Measurements from ENCODE around the gene SCN8A. TPM values are rescaled to one million over a fixed set of nuclear protein-coding genes. Genes with fewer than 3 reads are reported as not detected.

The SCN8A gene
- polyA plus RNA-seq, 1 experiment, result 9.6 TPM

DNA sequence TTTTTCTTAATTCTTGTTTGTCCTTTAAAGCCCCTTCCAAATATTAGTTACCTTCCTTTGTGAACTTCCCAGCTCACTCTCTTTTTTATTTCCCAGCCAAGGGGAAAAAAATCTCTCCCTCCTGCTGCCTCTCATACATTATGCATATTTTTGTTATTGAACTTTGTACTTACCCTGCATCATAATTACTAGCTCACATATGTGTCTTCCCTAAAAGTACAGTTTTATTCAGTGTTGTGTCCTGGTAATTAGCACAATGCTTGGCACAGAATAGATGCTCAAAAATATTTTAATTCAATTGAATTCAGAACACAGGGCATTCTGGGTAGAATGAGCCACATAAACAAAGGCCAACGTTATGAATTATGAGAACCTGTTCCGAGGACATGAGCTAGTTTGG lies 91.9 kb downstream of the SCN8A start:
- TF ChIP-seq, protein P1, sequence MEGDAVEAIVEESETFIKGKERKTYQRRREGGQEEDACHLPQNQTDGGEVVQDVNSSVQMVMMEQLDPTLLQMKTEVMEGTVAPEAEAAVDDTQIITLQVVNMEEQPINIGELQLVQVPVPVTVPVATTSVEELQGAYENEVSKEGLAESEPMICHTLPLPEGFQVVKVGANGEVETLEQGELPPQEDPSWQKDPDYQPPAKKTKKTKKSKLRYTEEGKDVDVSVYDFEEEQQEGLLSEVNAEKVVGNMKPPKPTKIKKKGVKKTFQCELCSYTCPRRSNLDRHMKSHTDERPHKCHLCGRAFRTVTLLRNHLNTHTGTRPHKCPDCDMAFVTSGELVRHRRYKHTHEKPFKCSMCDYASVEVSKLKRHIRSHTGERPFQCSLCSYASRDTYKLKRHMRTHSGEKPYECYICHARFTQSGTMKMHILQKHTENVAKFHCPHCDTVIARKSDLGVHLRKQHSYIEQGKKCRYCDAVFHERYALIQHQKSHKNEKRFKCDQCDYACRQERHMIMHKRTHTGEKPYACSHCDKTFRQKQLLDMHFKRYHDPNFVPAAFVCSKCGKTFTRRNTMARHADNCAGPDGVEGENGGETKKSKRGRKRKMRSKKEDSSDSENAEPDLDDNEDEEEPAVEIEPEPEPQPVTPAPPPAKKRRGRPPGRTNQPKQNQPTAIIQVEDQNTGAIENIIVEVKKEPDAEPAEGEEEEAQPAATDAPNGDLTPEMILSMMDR (IDR thresholded peaks at IDR 0.05; ENCODE audit: low read depth, low read length), result no peak
- H3K27ac ChIP-seq (ENCODE audit: low read depth, low read length), result no peak overlapping the region
- CTCF ChIA-PET, result interaction anchor here (1.2 kb wide), 1 partner anchor 9 kb away, joined by 5 read pairs; no protein-coding TSS in a partner anchor
- POLR2A ChIA-PET, result no interaction called here
- no peak overlapping the region for H3K4me3 ChIP-seq (ENCODE audit: low read depth, low read length)
- no peak for DNase-seq (ENCODE audit: low read depth, low spot score)
- H3K27me3 ChIP-seq (ENCODE audit: control insufficient read depth, insufficient read depth, low read length), result no peaks in the 10 kb centered on the region
- no peaks in the 10 kb centered on the region for H3K9me3 ChIP-seq (ENCODE audit: control insufficient read depth, insufficient read depth, low read length)

DNA sequence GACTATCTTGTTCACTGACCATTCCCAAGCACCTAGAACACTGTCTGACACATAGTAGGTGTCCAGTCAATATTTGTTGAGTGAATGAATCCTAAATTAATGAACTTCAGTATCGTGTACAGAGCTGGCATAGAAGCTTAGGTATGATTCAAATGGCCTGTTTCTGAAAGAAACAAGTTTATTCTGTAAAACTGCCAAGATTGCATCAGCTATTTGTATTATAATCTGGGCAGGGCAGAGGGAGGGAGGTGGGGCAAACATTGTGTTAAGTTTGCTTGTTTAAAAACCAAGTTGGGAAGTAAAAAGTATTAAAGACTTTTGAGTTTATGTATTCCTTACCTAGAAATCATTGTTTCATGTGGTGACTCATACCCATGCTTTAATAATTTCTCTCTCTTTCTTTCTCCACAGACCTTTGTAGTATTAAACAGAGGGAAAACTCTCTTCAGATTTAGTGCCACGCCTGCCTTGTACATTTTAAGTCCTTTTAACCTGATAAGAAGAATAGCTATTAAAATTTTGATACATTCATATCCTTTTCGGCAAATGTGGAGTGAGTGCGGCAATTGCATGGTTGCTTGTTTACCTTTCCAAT lies 92.8 kb downstream of the SCN8A start:
- Histone ChIP-seq H3K27ac (ENCODE audit: low read depth, low read length) (no peak overlapping the region), H3K27me3 (ENCODE audit: control insufficient read depth, insufficient read depth, low read length) (no peaks in the 10 kb centered on the region), H3K9me3 (ENCODE audit: control insufficient read depth, insufficient read depth, low read length) (no peaks in the 10 kb centered on the region), H3K4me3 (ENCODE audit: low read depth, low read length) (no peak overlapping the region)
- CTCF ChIA-PET, result interaction anchor here (1.0 to 1.2 kb wide), 2 partner anchors 10 to 136 kb away, joined by 4 to 5 read pairs; no protein-coding TSS in a partner anchor
- TF ChIP-seq, protein P1 (IDR thresholded peaks at IDR 0.05; ENCODE audit: low read depth, low read length), result no peak
- POLR2A ChIA-PET, result no interaction called here
- no peak for DNase-seq (ENCODE audit: low read depth, low spot score)

DNA sequence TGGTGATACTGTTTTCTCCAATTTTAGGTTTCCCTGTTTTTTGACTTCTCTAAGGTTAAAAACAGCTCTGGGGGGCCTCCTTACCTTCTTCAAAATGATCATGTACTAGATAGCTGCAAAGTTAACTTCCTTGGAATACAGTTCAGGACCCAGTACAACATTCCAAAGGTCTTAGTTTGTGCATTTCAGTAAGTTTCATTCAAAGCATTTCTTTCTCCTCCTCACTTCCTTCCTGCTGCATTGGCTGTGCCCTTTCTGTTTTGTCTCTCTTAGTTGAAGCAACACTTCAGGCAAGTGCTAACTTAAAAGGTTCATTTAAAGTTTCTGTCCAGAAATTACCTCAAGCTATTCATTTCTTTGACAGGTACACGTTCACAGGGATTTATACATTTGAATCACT lies 95.7 kb downstream of the SCN8A start:
- no peak overlapping the region for H3K27ac ChIP-seq (ENCODE audit: low read depth, low read length)

DNA sequence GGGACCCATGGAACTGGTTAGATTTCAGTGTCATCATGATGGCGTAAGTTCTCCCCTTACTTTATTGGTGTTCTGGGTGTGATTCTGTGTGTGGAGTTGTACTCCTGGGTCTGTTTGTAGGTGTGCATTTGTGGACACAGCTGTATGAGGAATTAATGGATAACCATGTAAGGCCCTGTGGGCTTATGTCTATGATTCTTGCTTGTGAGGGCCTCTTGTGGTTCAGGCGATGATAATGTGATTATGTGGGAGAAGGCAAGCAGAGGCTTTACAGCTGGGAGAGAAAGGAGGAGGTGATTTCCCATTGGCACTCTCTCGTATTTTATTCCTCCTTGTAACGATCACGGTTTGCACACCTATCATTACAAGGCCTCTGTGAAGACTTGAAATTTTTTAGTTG lies 96.1 kb downstream of the SCN8A start:
- H3K27me3 ChIP-seq (ENCODE audit: control insufficient read depth, insufficient read depth, low read length), result no peaks in the 10 kb centered on the region
- POLR2A ChIA-PET, result no interaction called here
- CTCF ChIA-PET, result interaction anchor here (0.5 to 1.2 kb wide), 2 partner anchors 8 to 861 kb away, joined by 3 read pairs; no protein-coding TSS in a partner anchor
- H3K4me3 ChIP-seq (ENCODE audit: low read depth, low read length), result no peak overlapping the region
- DNase-seq (ENCODE audit: low read depth, low spot score), result no peak
- no peak overlapping the region for H3K27ac ChIP-seq (ENCODE audit: low read depth, low read length)
- TF ChIP-seq, protein P1 (IDR thresholded peaks at IDR 0.05; ENCODE audit: low read depth, low read length), result no peak
- H3K9me3 ChIP-seq (ENCODE audit: control insufficient read depth, insufficient read depth, low read length), result no peaks in the 10 kb centered on the region

More for the DNA sequence above, 95.7 kb downstream of the SCN8A start:
- POLR2A ChIA-PET, result no interaction called here
- TF ChIP-seq, protein P1 (IDR thresholded peaks at IDR 0.05; ENCODE audit: low read depth, low read length), result no peak
- no peaks in the 10 kb centered on the region for H3K9me3 ChIP-seq (ENCODE audit: control insufficient read depth, insufficient read depth, low read length)
- CTCF ChIA-PET, result interaction anchor here (0.5 to 1.2 kb wide), 2 partner anchors 8 to 861 kb away, joined by 3 read pairs; no protein-coding TSS in a partner anchor
- no peak for DNase-seq (ENCODE audit: low read depth, low spot score)
- no peaks in the 10 kb centered on the region for H3K27me3 ChIP-seq (ENCODE audit: control insufficient read depth, insufficient read depth, low read length)
- no peak overlapping the region for H3K4me3 ChIP-seq (ENCODE audit: low read depth, low read length)

DNA sequence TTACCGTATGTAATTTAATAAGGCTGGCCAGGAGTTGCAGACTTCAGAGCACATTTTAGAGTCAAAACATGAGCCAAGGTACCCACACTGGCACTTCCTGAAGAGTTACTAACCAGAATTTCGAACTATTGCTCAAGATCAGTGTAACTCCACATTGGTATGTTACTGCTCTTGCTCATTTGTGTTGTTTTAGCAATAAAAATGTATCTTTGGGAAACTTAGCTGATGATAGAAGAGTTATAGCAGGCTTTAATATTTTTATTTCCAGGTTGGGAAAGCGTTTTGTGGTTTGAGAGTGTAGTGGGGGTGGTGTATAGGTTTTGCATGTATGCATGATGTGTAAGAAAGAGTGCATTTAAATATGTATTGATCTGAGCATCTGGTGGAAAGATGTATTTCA lies 96.6 kb downstream of the SCN8A start:
- DNase-seq (ENCODE audit: low read depth, low spot score), result no peak
- Histone ChIP-seq H3K27me3 (ENCODE audit: control insufficient read depth, insufficient read depth, low read length) (no peaks in the 10 kb centered on the region), H3K27ac (ENCODE audit: low read depth, low read length) (no peak overlapping the region), H3K4me3 (ENCODE audit: low read depth, low read length) (no peak overlapping the region), H3K9me3 (ENCODE audit: control insufficient read depth, insufficient read depth, low read length) (no peaks in the 10 kb centered on the region)
- POLR2A ChIA-PET, result no interaction called here
- TF ChIP-seq, protein P1 (IDR thresholded peaks at IDR 0.05; ENCODE audit: low read depth, low read length), result no peak
- CTCF ChIA-PET, result interaction anchor here (0.5 to 1.2 kb wide), 2 partner anchors 9 to 862 kb away, joined by 3 read pairs; no protein-coding TSS in a partner anchor
